Ovary (tissue), 3 donors: ENCODE results near the gene NUDT22.
"Not testable (repeated sequence)": the region's sequence is repeated elsewhere in the genome, so short reads cannot be mapped to it uniquely, and the experiment has no call there.

Experiments used
- POLR2A ChIP-seq: fragments of 450-650 bp; IDR thresholded peaks from one replicate; pipeline ENCODE4 v1.6.1; 2017; ENCODE audit warnings: antibody characterized with exemption, mild to moderate bottlenecking, moderate library complexity
- TF ChIP-seq, protein P1 (sequence below), 3 donors: fragments of 450-650 bp in 2 of 3; fragments of 200-600 bp in 1 of 3; IDR thresholded peaks; one replicate each; pipeline versions ENCODE4 v1.5.1 to v1.8.0; 2016 to 2022; ENCODE audit warnings: antibody characterized with exemption in 3 of 3, mild to moderate bottlenecking in 1 of 3
- donor health status: DM: no; HTN: no; CAD: no.

DNA sequence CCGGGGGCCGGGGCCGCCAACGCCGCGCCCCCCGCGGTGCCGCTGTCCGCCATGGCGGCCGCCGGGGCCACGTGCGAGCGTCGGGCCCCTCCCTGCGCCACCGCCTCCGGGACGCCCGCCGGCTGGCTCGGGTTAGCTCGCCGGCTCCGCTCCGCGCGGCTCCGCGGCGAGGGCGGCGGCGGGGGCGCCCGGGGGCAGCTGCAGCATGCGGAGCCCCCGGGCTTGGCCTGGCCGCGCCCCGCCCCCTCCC is 20.5 kb downstream of the NUDT22 start:
- TF ChIP-seq, protein P1, sequence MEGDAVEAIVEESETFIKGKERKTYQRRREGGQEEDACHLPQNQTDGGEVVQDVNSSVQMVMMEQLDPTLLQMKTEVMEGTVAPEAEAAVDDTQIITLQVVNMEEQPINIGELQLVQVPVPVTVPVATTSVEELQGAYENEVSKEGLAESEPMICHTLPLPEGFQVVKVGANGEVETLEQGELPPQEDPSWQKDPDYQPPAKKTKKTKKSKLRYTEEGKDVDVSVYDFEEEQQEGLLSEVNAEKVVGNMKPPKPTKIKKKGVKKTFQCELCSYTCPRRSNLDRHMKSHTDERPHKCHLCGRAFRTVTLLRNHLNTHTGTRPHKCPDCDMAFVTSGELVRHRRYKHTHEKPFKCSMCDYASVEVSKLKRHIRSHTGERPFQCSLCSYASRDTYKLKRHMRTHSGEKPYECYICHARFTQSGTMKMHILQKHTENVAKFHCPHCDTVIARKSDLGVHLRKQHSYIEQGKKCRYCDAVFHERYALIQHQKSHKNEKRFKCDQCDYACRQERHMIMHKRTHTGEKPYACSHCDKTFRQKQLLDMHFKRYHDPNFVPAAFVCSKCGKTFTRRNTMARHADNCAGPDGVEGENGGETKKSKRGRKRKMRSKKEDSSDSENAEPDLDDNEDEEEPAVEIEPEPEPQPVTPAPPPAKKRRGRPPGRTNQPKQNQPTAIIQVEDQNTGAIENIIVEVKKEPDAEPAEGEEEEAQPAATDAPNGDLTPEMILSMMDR (IDR thresholded peaks at IDR 0.05) = not testable (repeated sequence)
- not testable (repeated sequence) for TF ChIP-seq POLR2A
